Activated CD4-positive, CD25-positive, alpha-beta regulatory T cell treated with anti-CD3 and anti-CD28 coated beads, Interleukin-2, amount 50 U/mL, for 24 hours (primary cell): ENCODE results near the gene RSAD2.
A peak's percentile ranks its signal among the peaks of the same experiment; 100 is the strongest.
"Not testable (repeated sequence)": the region's sequence is repeated elsewhere in the genome, so short reads cannot be mapped to it uniquely, and the experiment has no call there.

Experiments used
- ATAC-seq, 2 donors: fragments of 150-1000 bp; cut with Tn5 transposase; one replicate each; pipeline ENCODE4 v1.10.0; 2021; ENCODE audit warnings: mild to moderate bottlenecking in 1 of 2, moderate library complexity in 1 of 2

Gene RSAD2

GRCh38 chr2:6864923-6865345 is 12.6 kb upstream of the RSAD2 start:
- ATAC-seq, result peak; percentile 3 to 10

- ATAC-seq, result peak; percentile 76 to 77
Measured at GRCh38 chr2:6865346-6866274, 12.0 kb upstream of the RSAD2 start, which contains the start of gene CMPK2. CMPK2 (minus strand) TSS chr2:6865907; CDS start chr2:6865696, 211 bp downstream.

- ATAC-seq, result peak in 1 of 2 donors; percentile 39
Measured at GRCh38 chr2:6866275-6866671, 11.3 kb upstream of the RSAD2 start.

GRCh38 chr2:6866982-6867381 is 10.6 kb upstream of the RSAD2 start:
- no peak for ATAC-seq

- no peak for ATAC-seq
Measured at GRCh38 chr2:6872394-6872793, 5.2 kb upstream of the RSAD2 start.

GRCh38 chr2:6874032-6874431 is 3.5 kb upstream of the RSAD2 start:
- ATAC-seq, result no peak

- ATAC-seq, result no peak
Measured at GRCh38 chr2:6876309-6876708, 1.3 kb upstream of the RSAD2 start.

GRCh38 chr2:6878549-6878948 is 972 bp downstream of the RSAD2 start:
- no peak for ATAC-seq

GRCh38 chr2:6879011-6879410 is 1.4 kb downstream of the RSAD2 start:
- no peak for ATAC-seq

GRCh38 chr2:6880200-6880733 is 2.7 kb downstream of the RSAD2 start:
- ATAC-seq, result peak; percentile 25 to 57

GRCh38 chr2:6881046-6881445 is 3.5 kb downstream of the RSAD2 start:
- ATAC-seq, result peak; percentile 22 to 44

GRCh38 chr2:6881516-6881915 is 3.9 kb downstream of the RSAD2 start:
- no peak for ATAC-seq

GRCh38 chr2:6883448-6884122 is 6.0 kb downstream of the RSAD2 start:
- ATAC-seq, result no peak

- no peak for ATAC-seq
Measured at GRCh38 chr2:6885551-6885950, 8.0 kb downstream of the RSAD2 start.

- no peak for ATAC-seq
Measured at GRCh38 chr2:6885968-6886367, 8.4 kb downstream of the RSAD2 start.

GRCh38 chr2:6887751-6888192 is 10.2 kb downstream of the RSAD2 start:
- no peak for ATAC-seq

GRCh38 chr2:6888724-6889123 is 11.1 kb downstream of the RSAD2 start:
- no peak for ATAC-seq

- no peak for ATAC-seq
Measured at GRCh38 chr2:6893876-6894482, 16.4 kb downstream of the RSAD2 start.

- ATAC-seq, result no peak
Measured at GRCh38 chr2:6896930-6897759, 19.6 kb downstream of the RSAD2 start.

- ATAC-seq, result not testable (repeated sequence)
Measured at GRCh38 chr2:6902581-6902980, 25.0 kb downstream of the RSAD2 start.

- ATAC-seq, result no peak
Measured at GRCh38 chr2:6905668-6906067, 28.1 kb downstream of the RSAD2 start.

- ATAC-seq, result peak; percentile 75 to 76
Measured at GRCh38 chr2:6906165-6906741, 28.7 kb downstream of the RSAD2 start.
